Subcutaneous abdominal adipose tissue (tissue), 5 donors: ENCODE results near the gene PRICKLE2.
"Not testable (repeated sequence)": the region's sequence is repeated elsewhere in the genome, so short reads cannot be mapped to it uniquely, and the experiment has no call there.

Experiments
- H3K27ac ChIP-seq: one replicate; pipeline ENCODE4 v1.7.0; 2013; ENCODE audit warnings: low read depth, mild to moderate bottlenecking, inconsistent platforms, low read length, moderate library complexity
- H3K27me3 ChIP-seq, 5 donors: one replicate each; pipeline ENCODE4 v1.7.0; 2013; ENCODE audit warnings: low read length in 5 of 5, inconsistent platforms in 1 of 5; ENCODE audit not compliant: control insufficient read depth in 5 of 5, insufficient read depth in 4 of 5
- H3K36me3 ChIP-seq, 5 donors: one replicate each; pipeline ENCODE4 v1.7.0; 2013; ENCODE audit warnings: low read length in 5 of 5; ENCODE audit not compliant: control insufficient read depth in 5 of 5, insufficient read depth in 5 of 5
- H3K4me1 ChIP-seq, 5 donors: one replicate each; pipeline ENCODE4 v1.7.0; 2013; ENCODE audit warnings: low read length in 5 of 5, mild to moderate bottlenecking in 3 of 5, moderate library complexity in 1 of 5; ENCODE audit not compliant: control insufficient read depth in 5 of 5, insufficient read depth in 5 of 5
- H3K4me3 ChIP-seq, 5 donors: one replicate each; pipeline ENCODE4 v1.7.0; 2013; ENCODE audit warnings: low read length in 5 of 5, low read depth in 1 of 5
- H3K9ac ChIP-seq, 5 donors: one replicate each; pipeline ENCODE4 v1.7.0; 2013; ENCODE audit warnings: low read length in 5 of 5, mild to moderate bottlenecking in 4 of 5, moderate library complexity in 3 of 5
- H3K9me3 ChIP-seq, 5 donors: one replicate each; pipeline ENCODE4 v1.7.0; 2013; ENCODE audit warnings: low read length in 5 of 5; ENCODE audit not compliant: control insufficient read depth in 5 of 5
- donor health status: healthy.
- donor health status: healthy.
- donor health status: healthy.
- donor health status: healthy.
- donor health status: healthy.

Gene PRICKLE2

GRCh38 chr3:64089386-64089785 is 135.9 kb downstream of the PRICKLE2 start:
- not testable (repeated sequence) for H3K9me3 ChIP-seq, H3K36me3 ChIP-seq, H3K27ac ChIP-seq, H3K4me3 ChIP-seq, H3K27me3 ChIP-seq
- H3K4me1 ChIP-seq: peaks cover 0 to 12% (median 3%) of the 10 kb centered on the region in 5 donors
- peak overlapping the region in 1 of 5 donors; percentile 35 for H3K9ac ChIP-seq

GRCh38 chr3:64088408-64089205 is 136.7 kb downstream of the PRICKLE2 start:
- Histone ChIP-seq H3K9me3 (peaks cover 0 to 3% (median 0%) of the 10 kb centered on the region in 5 donors), H3K4me1 (peaks cover 0 to 12% (median 3%) of the 10 kb centered on the region in 5 donors), H3K9ac (no peak overlapping the region), H3K27ac (no peak overlapping the region), H3K36me3 (no peaks in the 10 kb centered on the region), H3K4me3 (no peak overlapping the region), H3K27me3 (no peaks in the 10 kb centered on the region)

- Histone ChIP-seq H3K4me3 (no peak overlapping the region), H3K27me3 (no peaks in the 10 kb centered on the region), H3K9ac (no peak overlapping the region), H3K9me3 (peaks cover 0 to 3% (median 0%) of the 10 kb centered on the region in 5 donors), H3K27ac (no peak overlapping the region), H3K36me3 (no peaks in the 10 kb centered on the region), H3K4me1 (peaks cover 0 to 12% (median 3%) of the 10 kb centered on the region in 5 donors)
These were observed 138.6 kb downstream of the PRICKLE2 start for GRCh38 chr3:64086479-64087252.

- Histone ChIP-seq H3K4me3 (no peak overlapping the region), H3K9ac (no peak overlapping the region), H3K27ac (no peak overlapping the region), H3K9me3 (peaks cover 0 to 3% (median 0%) of the 10 kb centered on the region in 5 donors), H3K36me3 (no peaks in the 10 kb centered on the region), H3K27me3 (no peaks in the 10 kb centered on the region), H3K4me1 (peaks cover 0 to 12% (median 3%) of the 10 kb centered on the region in 5 donors)
These were observed 140.6 kb downstream of the PRICKLE2 start for GRCh38 chr3:64084640-64085039.

GRCh38 chr3:64083575-64083974 is 141.7 kb downstream of the PRICKLE2 start:
- Histone ChIP-seq H3K27me3 (no peaks in the 10 kb centered on the region), H3K4me1 (peaks cover 0 to 7% (median 4%) of the 10 kb centered on the region in 5 donors), H3K9me3 (peaks cover 0 to 3% (median 0%) of the 10 kb centered on the region in 5 donors), H3K4me3 (no peak overlapping the region), H3K9ac (no peak overlapping the region), H3K27ac (no peak overlapping the region), H3K36me3 (no peaks in the 10 kb centered on the region)

- peaks cover 0 to 7% (median 4%) of the 10 kb centered on the region in 5 donors for H3K4me1 ChIP-seq
- no peak overlapping the region for H3K4me3 ChIP-seq
- peaks cover 0 to 3% (median 0%) of the 10 kb centered on the region in 5 donors for H3K9me3 ChIP-seq
- no peak overlapping the region for H3K9ac ChIP-seq
- no peaks in the 10 kb centered on the region for H3K36me3 ChIP-seq
- H3K27me3 ChIP-seq: no peaks in the 10 kb centered on the region
- no peak overlapping the region for H3K27ac ChIP-seq
These were observed 142.2 kb downstream of the PRICKLE2 start for GRCh38 chr3:64082961-64083541.

GRCh38 chr3:64082411-64082810 is 142.9 kb downstream of the PRICKLE2 start:
- Histone ChIP-seq H3K9ac (no peak overlapping the region), H3K27ac (no peak overlapping the region), H3K36me3 (no peaks in the 10 kb centered on the region), H3K4me1 (peaks cover 0 to 7% (median 4%) of the 10 kb centered on the region in 5 donors), H3K4me3 (no peak overlapping the region), H3K9me3 (peaks cover 0 to 3% (median 0%) of the 10 kb centered on the region in 5 donors), H3K27me3 (no peaks in the 10 kb centered on the region)

- no peak overlapping the region for H3K4me3 ChIP-seq
- no peak overlapping the region for H3K9ac ChIP-seq
- H3K36me3 ChIP-seq: no peaks in the 10 kb centered on the region
- H3K9me3 ChIP-seq: peaks cover 0 to 3% (median 0%) of the 10 kb centered on the region in 5 donors
- no peak overlapping the region for H3K27ac ChIP-seq
- H3K4me1 ChIP-seq: peaks cover 0 to 4% (median under 1%) of the 10 kb centered on the region in 5 donors
- no peaks in the 10 kb centered on the region for H3K27me3 ChIP-seq
These were observed 144.0 kb downstream of the PRICKLE2 start for GRCh38 chr3:64081235-64081630.

GRCh38 chr3:64080616-64081234 is 144.5 kb downstream of the PRICKLE2 start:
- no peaks in the 10 kb centered on the region for H3K36me3 ChIP-seq
- H3K27me3 ChIP-seq: no peaks in the 10 kb centered on the region
- H3K9ac ChIP-seq: no peak overlapping the region
- peaks cover 0 to 4% (median 0%) of the 10 kb centered on the region in 5 donors for H3K4me1 ChIP-seq
- H3K4me3 ChIP-seq: no peak overlapping the region
- no peak overlapping the region for H3K27ac ChIP-seq
- peaks cover 0 to 3% (median 0%) of the 10 kb centered on the region in 5 donors for H3K9me3 ChIP-seq
